Endothelial cell (in vitro differentiated cells): Measurements from ENCODE around the gene KIF17. TPM values are rescaled to one million over a fixed set of nuclear protein-coding genes. Genes with fewer than 3 reads are reported as not detected.
A peak's percentile ranks its signal among the peaks of the same experiment; 100 is the strongest.

Experiments
- DNase-seq: peaks from one replicate; pipeline ENCODE4 v3.0.0; 2021; ENCODE audit warnings: low spot score
- H3K27ac Mint-ChIP-seq: one replicate; pipeline ENCODE4 v1.8.0; 2021; ENCODE audit warnings: mixed read lengths, inconsistent platforms; ENCODE audit not compliant: unreplicated experiment
- H3K27me3 Mint-ChIP-seq: one replicate; pipeline ENCODE4 v1.8.0; 2021; ENCODE audit warnings: mild to moderate bottlenecking, moderate library complexity, mixed read lengths, inconsistent platforms; ENCODE audit not compliant: unreplicated experiment
- H3K36me3 Mint-ChIP-seq: one replicate; pipeline ENCODE4 v1.8.0; 2021; ENCODE audit warnings: mild to moderate bottlenecking, low read depth, mixed read lengths, inconsistent platforms; ENCODE audit not compliant: unreplicated experiment
- H3K4me1 Mint-ChIP-seq: one replicate; pipeline ENCODE4 v1.8.0; 2021; ENCODE audit warnings: mild to moderate bottlenecking, mixed read lengths, inconsistent platforms; ENCODE audit not compliant: unreplicated experiment
- H3K4me3 Mint-ChIP-seq: one replicate; pipeline ENCODE4 v1.8.0; 2021; ENCODE audit warnings: mild to moderate bottlenecking, mixed read lengths, inconsistent platforms; ENCODE audit not compliant: unreplicated experiment
- H3K9me3 Mint-ChIP-seq: one replicate; pipeline ENCODE4 v1.8.0; 2021; ENCODE audit warnings: mixed read lengths, inconsistent platforms; ENCODE audit not compliant: unreplicated experiment
- total RNA-seq: library from RNA; stranded (reverse); fragmentation: NEBNext Ultra II Directional; extraction: Animal tissue kit (Norgen Biotek cat#: 25700); gene quantifications from one replicate; pipeline ENCODE4 v1.2.1, GENCODE V29; 2021; ENCODE audit not compliant: unreplicated experiment
- TF ChIP-seq, protein P1 (sequence below): fragments of 200-600 bp; sonication (generic); IDR thresholded peaks from one replicate; pipeline ENCODE4 v1.5.0; 2021; ENCODE audit warnings: antibody characterized with exemption; ENCODE audit not compliant: unreplicated experiment

The KIF17 gene
- total RNA-seq, 1 donor from 2014 or later, result 1.8 TPM

DNA sequence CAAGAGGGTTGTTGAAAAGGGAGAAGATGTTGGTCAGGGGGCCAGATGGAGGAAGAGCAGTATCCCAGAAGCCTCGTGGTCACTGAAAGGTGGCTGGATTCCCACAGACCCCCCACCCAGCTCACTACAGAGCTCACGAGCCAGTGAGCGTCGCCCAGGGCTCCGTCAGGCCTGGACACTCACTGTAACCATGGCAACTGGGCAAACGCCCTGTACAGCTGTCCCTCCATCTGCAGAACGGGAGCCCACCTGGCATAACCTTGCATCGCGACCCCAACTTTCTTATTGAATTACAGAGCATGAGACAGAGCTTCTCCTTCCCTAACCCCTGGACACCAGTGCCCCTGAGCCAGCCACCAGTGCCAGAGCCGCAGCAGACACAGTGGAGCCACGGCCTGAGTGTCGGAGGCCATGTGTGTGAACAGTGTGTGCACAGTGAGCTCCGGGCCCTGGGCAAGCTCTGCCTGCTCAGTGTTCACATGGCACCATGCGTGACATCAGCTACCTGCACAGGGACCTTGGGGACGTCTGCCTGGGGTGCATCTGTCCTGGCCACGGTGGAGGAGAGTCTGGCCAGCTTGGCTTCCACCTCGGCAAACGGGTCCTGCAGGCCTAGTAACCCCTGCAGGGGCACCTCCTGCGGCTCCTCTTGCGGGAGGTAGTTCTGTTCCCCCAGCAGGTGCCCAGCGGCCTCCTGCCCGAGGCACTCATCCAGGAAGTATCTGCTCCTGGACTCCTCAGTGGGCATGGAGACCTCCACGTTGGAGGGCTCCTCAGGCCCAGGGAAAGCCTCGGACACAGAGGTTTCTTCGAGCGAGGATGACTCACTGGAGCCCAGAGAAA, 30.7 kb downstream of the KIF17 start:
- Mint-ChIP-seq H3K4me3 (no peak overlapping the region), H3K4me1 (peaks cover 11% of the 10 kb centered on the region), H3K36me3 (peaks cover 9% of the 10 kb centered on the region), H3K27me3 (peaks cover 9% of the 10 kb centered on the region), H3K27ac (no peak overlapping the region), H3K9me3 (no peaks in the 10 kb centered on the region)
- DNase-seq, result no peak
- TF ChIP-seq, protein P1, sequence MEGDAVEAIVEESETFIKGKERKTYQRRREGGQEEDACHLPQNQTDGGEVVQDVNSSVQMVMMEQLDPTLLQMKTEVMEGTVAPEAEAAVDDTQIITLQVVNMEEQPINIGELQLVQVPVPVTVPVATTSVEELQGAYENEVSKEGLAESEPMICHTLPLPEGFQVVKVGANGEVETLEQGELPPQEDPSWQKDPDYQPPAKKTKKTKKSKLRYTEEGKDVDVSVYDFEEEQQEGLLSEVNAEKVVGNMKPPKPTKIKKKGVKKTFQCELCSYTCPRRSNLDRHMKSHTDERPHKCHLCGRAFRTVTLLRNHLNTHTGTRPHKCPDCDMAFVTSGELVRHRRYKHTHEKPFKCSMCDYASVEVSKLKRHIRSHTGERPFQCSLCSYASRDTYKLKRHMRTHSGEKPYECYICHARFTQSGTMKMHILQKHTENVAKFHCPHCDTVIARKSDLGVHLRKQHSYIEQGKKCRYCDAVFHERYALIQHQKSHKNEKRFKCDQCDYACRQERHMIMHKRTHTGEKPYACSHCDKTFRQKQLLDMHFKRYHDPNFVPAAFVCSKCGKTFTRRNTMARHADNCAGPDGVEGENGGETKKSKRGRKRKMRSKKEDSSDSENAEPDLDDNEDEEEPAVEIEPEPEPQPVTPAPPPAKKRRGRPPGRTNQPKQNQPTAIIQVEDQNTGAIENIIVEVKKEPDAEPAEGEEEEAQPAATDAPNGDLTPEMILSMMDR, result no peak

DNA sequence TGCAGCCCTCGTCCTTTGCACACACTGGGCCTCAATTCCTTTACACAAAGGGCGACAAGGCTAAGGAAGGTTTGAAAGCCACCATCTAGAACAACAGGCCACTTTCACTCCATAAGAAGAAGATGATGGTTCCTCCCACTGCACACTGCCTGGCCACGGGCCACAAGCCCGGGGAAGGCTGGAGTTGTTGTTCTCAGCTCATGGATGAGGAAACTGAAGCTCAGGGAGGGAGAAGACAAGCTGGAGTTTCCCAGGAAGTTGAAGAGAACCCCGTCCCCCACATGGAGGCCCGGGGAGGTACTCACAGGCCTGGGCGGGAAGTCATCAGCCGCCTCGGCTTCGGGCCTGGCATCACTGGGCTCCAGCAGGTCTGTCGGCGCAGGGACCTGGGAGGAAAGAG, 32.1 kb downstream of the KIF17 start:
- TF ChIP-seq, protein P1, result no peak
- H3K4me3 Mint-ChIP-seq, result no peak overlapping the region
- peaks cover 9% of the 10 kb centered on the region for H3K27me3 Mint-ChIP-seq
- no peaks in the 10 kb centered on the region for H3K9me3 Mint-ChIP-seq
- H3K4me1 Mint-ChIP-seq, result peaks cover 11% of the 10 kb centered on the region
- H3K27ac Mint-ChIP-seq, result no peak overlapping the region
- peaks cover 9% of the 10 kb centered on the region for H3K36me3 Mint-ChIP-seq
- no peak for DNase-seq

DNA sequence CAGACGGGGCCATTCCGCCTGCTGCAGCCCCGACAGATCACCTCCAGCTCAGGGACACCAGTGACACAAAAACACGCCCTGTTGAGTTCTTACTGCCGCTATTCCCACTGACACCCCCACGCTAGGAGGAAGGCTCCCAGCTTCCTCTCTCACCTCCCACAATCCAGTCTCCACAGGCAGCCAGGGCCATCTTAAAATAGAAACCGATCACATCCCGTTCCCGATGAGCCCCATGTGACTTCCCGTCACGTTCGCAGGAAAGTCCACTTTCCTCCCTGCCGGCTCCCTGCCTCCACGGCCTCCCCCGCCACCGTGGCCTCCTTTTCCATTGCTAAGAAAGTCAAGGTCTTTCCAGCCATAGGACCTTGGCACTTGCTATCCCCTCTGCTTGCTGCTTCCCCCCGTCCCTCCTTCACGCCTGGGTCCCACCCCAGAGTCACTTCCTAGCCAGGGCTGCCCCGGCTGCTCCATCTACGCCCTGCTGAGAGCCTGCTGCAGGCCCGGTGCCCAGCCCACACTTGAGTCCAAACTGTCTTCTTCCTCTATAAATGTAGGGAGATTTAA, 32.6 kb downstream of the KIF17 start:
- TF ChIP-seq, protein P1, result no peak
- peaks cover 10% of the 10 kb centered on the region for H3K27me3 Mint-ChIP-seq
- no peak for DNase-seq
- peak overlapping the region; percentile 78 for H3K27ac Mint-ChIP-seq
- peaks cover 9% of the 10 kb centered on the region for H3K36me3 Mint-ChIP-seq
- peaks cover 11% of the 10 kb centered on the region for H3K4me1 Mint-ChIP-seq
- H3K9me3 Mint-ChIP-seq, result no peaks in the 10 kb centered on the region
- H3K4me3 Mint-ChIP-seq, result no peak overlapping the region

DNA sequence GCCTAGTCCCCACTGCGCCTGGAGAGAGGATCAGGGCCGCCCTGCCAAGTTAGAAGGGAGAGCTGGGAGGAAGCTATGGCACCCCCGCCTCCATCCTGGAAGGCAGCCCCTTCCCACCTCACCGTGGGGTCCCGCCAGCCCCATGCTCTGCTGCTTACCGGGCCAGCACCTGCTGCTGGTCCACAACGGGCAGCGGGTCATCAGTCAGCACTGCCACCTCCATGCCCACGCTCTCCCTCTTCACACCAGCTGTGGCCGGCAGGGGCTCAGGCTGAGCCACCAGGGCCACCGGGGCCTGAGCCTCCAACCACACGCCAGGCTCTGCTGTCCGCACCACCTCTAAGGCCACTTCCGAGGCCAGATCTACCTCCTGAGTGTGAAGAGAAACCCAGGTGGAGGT, 33.2 kb downstream of the KIF17 start:
- H3K4me1 Mint-ChIP-seq, result peaks cover 11% of the 10 kb centered on the region
- no peak overlapping the region for H3K27ac Mint-ChIP-seq
- TF ChIP-seq, protein P1, result no peak
- H3K27me3 Mint-ChIP-seq, result peaks cover 10% of the 10 kb centered on the region
- H3K9me3 Mint-ChIP-seq, result no peaks in the 10 kb centered on the region
- DNase-seq, result no peak
- no peak overlapping the region for H3K4me3 Mint-ChIP-seq
- H3K36me3 Mint-ChIP-seq, result peaks cover 9% of the 10 kb centered on the region

DNA sequence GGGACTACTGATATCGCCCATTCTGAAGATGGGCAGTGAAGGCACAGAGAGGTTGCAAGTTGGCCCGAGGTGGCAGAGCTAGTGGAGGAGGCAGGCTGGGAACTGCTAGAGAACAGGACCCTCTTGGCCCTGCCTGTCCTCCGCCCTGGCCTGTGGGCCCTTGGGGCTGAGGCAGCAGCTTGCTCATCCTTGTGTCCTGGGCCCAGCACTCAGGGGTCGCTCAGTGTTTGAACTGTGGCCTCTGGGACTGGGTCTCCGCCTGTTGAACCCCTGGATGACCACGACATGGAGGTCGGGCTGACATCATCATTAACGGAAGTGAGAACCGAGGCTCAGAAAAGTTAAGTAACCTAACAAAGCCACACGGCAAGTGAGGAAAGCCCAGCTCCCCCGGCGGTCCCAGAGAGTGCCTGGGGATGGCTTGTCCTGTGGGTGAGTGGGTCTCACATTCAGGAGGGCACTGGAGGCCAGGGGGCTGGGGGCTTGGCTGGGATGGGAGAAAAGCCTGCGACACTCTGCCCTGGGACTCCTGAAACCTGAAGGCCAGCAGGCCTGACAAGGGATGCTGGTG, 33.7 kb downstream of the KIF17 start:
- H3K27ac Mint-ChIP-seq, result no peak overlapping the region
- H3K9me3 Mint-ChIP-seq, result no peaks in the 10 kb centered on the region
- TF ChIP-seq, protein P1, result no peak
- H3K4me1 Mint-ChIP-seq, result peaks cover 11% of the 10 kb centered on the region
- H3K4me3 Mint-ChIP-seq, result no peak overlapping the region
- peaks cover 10% of the 10 kb centered on the region for H3K27me3 Mint-ChIP-seq
- peaks cover 9% of the 10 kb centered on the region for H3K36me3 Mint-ChIP-seq
- DNase-seq, result no peak
